Activated naive CD8-positive, alpha-beta T cell treated with anti-CD3 and anti-CD28 coated beads, Interleukin-2, amount 10 ng/mL, durations not matched to agents 7 days and 5 days (primary cell): ENCODE data around the gene PRLR. TPM values are rescaled to one million over a fixed set of nuclear protein-coding genes. Genes with fewer than 3 reads are reported as not detected.

Experiments
- ATAC-seq: fragments of 150-1000 bp; cut with Tn5 transposase; one replicate; pipeline ENCODE4 v1.10.0; 2021; ENCODE audit warnings: low read depth, moderate library complexity
- POLR2A ChIA-PET: fragments of 350-600 bp; sonication (Branson Sonifier 250); formaldehyde crosslinking; loops from one replicate; lab custom pipeline; 2021; ENCODE audit warnings: antibody characterized with exemption; lab: Charles Lee
- DNase-seq: peaks from one replicate; pipeline ENCODE4 v3.0.0; 2021
- H3K27ac Mint-ChIP-seq: one replicate; pipeline ENCODE4 v1.8.0; 2022; ENCODE audit warnings: mild to moderate bottlenecking, mixed read lengths
- H3K27me3 Mint-ChIP-seq: one replicate; pipeline ENCODE4 v1.8.0; 2022; ENCODE audit warnings: mild to moderate bottlenecking, moderate library complexity, mixed read lengths
- H3K36me3 Mint-ChIP-seq: one replicate; pipeline ENCODE4 v1.8.0; 2021; ENCODE audit warnings: mild to moderate bottlenecking, mixed read lengths
- H3K4me1 Mint-ChIP-seq: one replicate; pipeline ENCODE4 v1.8.0; 2021; ENCODE audit warnings: mixed read lengths
- H3K4me3 Mint-ChIP-seq: one replicate; pipeline ENCODE4 v1.8.0; 2022; ENCODE audit warnings: mild to moderate bottlenecking, moderate library complexity, mixed read lengths
- H3K9me3 Mint-ChIP-seq: one replicate; pipeline ENCODE4 v1.8.0; 2021; ENCODE audit warnings: mixed read lengths
- total RNA-seq, 2 experiments: library from RNA; stranded (reverse); gene quantifications; one replicate each; pipeline ENCODE4 v1.2.3, GENCODE V29; 2021

PRLR gene
- total RNA-seq, 2 experiments from 2014 or later: not detected

DNA sequence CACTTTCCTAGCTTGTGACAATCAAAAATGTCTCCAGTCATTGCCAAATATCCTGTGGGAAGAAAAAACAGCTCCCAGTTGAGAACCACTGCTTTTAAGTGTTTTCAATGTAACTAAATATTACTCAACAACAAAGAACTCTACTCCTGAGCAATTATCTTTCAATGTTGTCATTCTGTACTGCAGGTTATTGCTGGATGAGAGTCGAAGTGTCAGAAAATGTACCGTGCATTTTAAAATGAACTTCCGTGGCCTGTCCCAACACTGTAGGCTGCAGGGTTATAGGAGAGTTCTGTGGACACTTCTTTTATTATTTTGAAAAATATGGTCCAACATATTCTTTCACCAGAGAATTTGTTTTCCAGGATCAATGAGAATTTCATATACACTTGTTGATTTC is 147.8 kb downstream of the PRLR start:
- H3K36me3 Mint-ChIP-seq: no peaks in the 10 kb centered on the region
- POLR2A ChIA-PET: no interaction called here
- DNase-seq (no peak), ATAC-seq (no peak)
- no peak overlapping the region for H3K4me3 Mint-ChIP-seq
- no peak overlapping the region for H3K27ac Mint-ChIP-seq
- H3K27me3 Mint-ChIP-seq: peaks cover 12% of the 10 kb centered on the region
- no peaks in the 10 kb centered on the region for H3K9me3 Mint-ChIP-seq
- no peaks in the 10 kb centered on the region for H3K4me1 Mint-ChIP-seq

DNA sequence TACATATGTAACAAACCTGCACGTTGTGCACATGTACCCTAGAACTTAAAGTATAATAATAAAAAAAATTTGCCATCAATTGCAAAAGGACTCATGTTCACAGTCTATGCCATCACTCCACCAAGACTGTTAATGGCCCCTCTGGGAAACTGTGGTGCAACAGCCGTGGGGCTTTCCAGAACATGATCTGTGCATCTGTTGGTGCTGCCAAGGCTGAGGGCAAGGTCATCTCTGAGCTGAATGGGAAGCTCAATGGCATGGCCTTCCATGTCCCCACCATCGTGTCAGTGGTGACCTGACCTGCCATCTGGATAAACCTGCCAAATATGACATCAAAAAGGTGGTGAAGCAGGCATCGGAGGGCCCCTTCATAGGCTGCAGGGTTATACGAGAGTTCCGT is 149.2 kb downstream of the PRLR start:
- Mint-ChIP-seq H3K27ac (no peak overlapping the region), H3K36me3 (no peaks in the 10 kb centered on the region), H3K4me3 (no peak overlapping the region), H3K9me3 (no peaks in the 10 kb centered on the region), H3K27me3 (peaks cover 5% of the 10 kb centered on the region), H3K4me1 (no peaks in the 10 kb centered on the region)
- POLR2A ChIA-PET: no interaction called here
- ATAC-seq (no peak), DNase-seq (no peak)

DNA sequence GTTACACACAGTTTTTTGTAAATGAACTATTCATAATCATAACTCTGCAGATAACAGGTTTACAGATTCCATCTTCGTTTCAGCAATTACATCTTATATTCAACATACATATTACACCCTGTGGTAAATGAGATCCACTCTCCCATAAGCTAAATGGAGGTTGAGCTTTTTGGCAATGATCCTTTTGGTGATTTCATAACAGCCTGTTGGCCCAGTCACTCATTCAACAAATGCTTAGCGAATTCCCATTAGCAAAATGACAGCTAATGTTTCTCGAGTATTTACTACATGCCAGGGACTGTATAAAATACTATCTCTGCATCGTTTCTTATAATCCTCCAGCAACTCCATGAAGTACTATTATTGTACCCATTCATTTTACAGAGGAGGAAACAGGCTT is 157.1 kb downstream of the PRLR start:
- Mint-ChIP-seq H3K27ac (no peak overlapping the region), H3K4me1 (no peaks in the 10 kb centered on the region)
- ATAC-seq: no peak

DNA sequence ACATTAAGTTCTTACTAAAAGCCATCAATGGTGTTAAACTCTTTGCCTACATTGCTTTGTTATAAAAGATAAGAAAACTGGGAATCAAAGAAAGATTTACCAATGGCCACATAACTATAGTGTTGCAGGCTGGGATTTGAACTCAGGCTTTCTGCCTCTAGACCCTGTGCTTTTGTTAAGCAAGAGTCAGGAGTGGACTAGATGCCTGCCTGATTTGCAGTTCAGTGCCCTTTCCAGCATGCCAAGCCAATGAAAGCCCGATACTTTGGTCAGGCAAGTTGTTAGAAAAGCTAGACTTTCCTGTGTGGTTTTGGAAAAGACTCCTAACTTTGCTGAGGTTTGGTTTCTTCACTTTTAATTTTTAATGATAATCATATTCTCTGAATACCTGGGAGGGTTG is 161.1 kb downstream of the PRLR start:
- no peaks in the 10 kb centered on the region for H3K36me3 Mint-ChIP-seq
- peaks cover 2% of the 10 kb centered on the region for H3K9me3 Mint-ChIP-seq
- no peaks in the 10 kb centered on the region for H3K4me1 Mint-ChIP-seq
- no peak overlapping the region for H3K27ac Mint-ChIP-seq
- no peak for ATAC-seq
- H3K27me3 Mint-ChIP-seq: peaks cover 2% of the 10 kb centered on the region
- DNase-seq: no peak
- no peak overlapping the region for H3K4me3 Mint-ChIP-seq
- POLR2A ChIA-PET: no interaction called here

More for the DNA sequence above, 157.1 kb downstream of the PRLR start:
- peaks cover 2% of the 10 kb centered on the region for H3K9me3 Mint-ChIP-seq
- no peaks in the 10 kb centered on the region for H3K27me3 Mint-ChIP-seq
- no peaks in the 10 kb centered on the region for H3K36me3 Mint-ChIP-seq
- H3K4me3 Mint-ChIP-seq: no peak overlapping the region
- POLR2A ChIA-PET: no interaction called here
- no peak for DNase-seq

DNA sequence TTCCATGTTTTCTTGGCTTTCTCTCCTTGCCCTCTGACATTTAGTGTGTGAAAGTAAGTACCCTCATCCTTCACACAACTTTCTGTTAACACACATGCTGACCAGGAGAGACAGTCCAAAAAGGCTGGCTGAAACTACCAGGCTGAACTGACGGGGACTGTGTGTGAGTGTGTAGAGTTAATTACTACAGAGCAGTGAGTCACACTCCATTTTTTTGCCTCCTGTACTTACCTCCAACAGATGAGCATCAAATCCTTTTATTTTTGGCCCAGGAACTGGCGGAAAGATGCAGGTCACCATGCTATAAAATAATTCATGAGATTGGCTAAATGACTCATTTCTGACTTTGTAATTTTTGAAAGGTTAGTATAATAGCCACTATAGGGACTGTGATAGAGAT is 162.3 kb downstream of the PRLR start:
- POLR2A ChIA-PET: no interaction called here
- Mint-ChIP-seq H3K27me3 (peaks cover 2% of the 10 kb centered on the region), H3K9me3 (peaks cover 2% of the 10 kb centered on the region), H3K36me3 (no peaks in the 10 kb centered on the region), H3K4me3 (no peak overlapping the region), H3K27ac (no peak overlapping the region), H3K4me1 (no peaks in the 10 kb centered on the region)
- no peak for DNase-seq
- ATAC-seq: no peak

DNA sequence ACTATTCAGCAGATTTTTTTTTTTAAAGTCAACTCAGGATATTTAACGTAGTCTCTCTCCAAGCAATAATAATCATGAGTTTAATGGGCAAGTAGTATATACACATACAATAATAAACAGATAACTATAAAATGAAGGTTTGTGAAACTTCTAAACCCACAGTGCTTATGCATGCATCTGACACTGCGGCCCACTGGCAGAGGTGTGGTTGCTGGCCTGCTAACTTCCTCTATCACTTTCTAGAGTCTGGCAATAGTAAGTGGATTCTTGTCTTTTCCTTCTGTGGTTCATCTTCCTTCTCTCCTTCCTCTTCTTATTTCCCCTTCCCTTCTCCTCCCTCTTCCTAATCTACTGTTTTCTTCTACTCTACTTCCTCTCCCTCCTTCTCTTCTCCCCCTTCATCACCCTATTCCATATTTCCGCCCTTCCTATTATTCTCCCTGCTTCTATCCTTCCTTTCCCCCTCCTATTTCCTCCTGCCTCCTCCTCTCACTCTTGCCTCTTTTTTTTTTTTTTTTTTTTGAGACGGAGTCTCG is 164.0 kb downstream of the PRLR start:
- DNase-seq: no peak
- POLR2A ChIA-PET: no interaction called here
- H3K36me3 Mint-ChIP-seq: no peaks in the 10 kb centered on the region
- no peaks in the 10 kb centered on the region for H3K4me1 Mint-ChIP-seq
- peaks cover 4% of the 10 kb centered on the region for H3K27me3 Mint-ChIP-seq
- H3K4me3 Mint-ChIP-seq: no peak overlapping the region
- H3K9me3 Mint-ChIP-seq: no peaks in the 10 kb centered on the region
- no peak for ATAC-seq
- no peak overlapping the region for H3K27ac Mint-ChIP-seq

DNA sequence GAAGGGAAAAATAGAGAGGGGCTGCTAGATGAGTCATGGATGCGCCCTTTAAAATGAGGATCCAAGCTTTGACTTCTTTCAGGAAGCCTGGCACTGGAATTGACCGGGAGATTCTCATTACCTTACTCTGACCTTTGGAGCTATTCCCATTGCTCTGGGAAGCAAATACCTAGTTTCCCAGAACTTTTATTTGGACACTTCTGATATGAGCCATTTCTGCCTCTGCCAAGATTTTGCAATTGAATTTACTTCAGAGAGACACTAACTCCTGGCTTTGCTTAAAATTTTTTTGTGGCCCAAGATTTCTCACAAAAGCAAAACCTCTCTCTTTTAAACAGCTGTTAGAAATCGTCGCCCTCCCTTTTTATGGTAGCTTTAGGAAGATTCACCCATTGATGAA is 166.9 kb downstream of the PRLR start:
- POLR2A ChIA-PET: no interaction called here
- Mint-ChIP-seq H3K4me3 (no peak overlapping the region), H3K27ac (no peak overlapping the region), H3K27me3 (peaks cover 4% of the 10 kb centered on the region), H3K4me1 (no peaks in the 10 kb centered on the region), H3K36me3 (no peaks in the 10 kb centered on the region), H3K9me3 (no peaks in the 10 kb centered on the region)
- ATAC-seq: no peak
- DNase-seq: no peak

DNA sequence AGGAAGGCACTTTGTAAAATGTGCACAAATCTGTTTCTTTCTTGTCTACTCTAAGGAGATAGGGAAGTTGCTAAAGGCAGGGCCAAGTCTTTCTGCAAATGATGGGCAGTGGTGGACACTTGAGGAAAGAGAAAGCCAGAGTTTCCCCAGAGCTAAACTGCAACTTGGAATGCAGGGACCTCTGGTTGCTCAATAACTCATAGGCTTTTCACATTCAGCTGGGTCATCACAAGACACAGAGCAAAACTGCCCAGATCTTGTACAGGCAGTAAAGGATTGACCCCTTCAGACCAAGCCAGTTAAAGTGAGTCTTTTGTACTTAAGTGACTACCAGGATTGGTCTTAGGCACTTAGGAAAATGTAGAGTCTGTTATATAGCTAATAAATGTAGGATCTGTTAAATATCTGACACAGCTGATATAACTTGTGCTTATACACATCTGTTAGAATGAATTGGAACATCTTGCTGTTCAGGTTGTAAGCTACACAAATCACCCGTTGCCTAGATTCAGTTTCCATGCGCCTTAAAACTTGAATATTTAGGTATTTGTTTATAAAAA is 169.0 kb downstream of the PRLR start:
- Mint-ChIP-seq H3K27ac (no peak overlapping the region), H3K4me1 (no peaks in the 10 kb centered on the region), H3K9me3 (no peaks in the 10 kb centered on the region), H3K4me3 (no peak overlapping the region), H3K36me3 (no peaks in the 10 kb centered on the region), H3K27me3 (peaks cover 11% of the 10 kb centered on the region)
- POLR2A ChIA-PET: no interaction called here
- DNase-seq (no peak), ATAC-seq (no peak)

DNA sequence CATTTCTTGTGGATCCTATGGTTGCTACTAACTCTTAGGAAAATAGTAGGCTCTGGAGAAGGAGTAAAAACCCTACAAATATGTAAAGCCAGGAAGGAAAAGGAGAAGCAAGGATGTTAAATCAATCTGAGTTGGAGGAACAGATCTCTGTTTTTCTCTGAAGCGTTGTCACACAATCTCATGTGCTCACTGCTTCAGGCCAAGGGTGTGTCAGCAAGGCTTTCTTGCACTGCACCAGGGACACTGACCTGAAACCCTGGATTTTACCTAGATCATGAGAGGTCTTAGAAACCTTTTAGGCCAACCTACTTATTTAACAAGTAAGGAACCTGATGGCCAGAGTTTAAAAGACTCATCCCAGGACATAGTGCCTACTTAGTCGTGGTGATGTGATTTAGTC is 170.1 kb downstream of the PRLR start:
- no peaks in the 10 kb centered on the region for H3K36me3 Mint-ChIP-seq
- peaks cover 16% of the 10 kb centered on the region for H3K27me3 Mint-ChIP-seq
- no peak for ATAC-seq

DNA sequence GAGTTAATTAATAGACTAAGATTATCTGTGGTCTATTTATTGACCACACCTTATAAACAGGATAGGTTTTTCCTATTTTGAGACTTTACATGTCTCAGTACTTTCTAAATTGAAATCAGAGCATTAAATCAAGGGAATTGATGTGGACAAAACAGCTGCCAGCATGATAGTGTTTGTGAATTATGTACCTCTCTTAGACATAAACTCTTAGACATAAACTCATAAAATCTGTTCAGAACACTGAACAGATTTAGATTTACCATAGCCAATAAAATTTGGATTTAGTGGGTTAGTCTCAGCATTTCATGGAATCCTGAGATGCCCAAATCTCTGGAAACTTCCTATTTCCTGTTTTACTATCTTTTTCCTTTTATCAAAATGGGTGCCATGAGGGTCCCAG is 171.0 kb downstream of the PRLR start:
- POLR2A ChIA-PET: no interaction called here
- no peaks in the 10 kb centered on the region for H3K36me3 Mint-ChIP-seq
- no peaks in the 10 kb centered on the region for H3K4me1 Mint-ChIP-seq
- no peak overlapping the region for H3K27ac Mint-ChIP-seq
- H3K9me3 Mint-ChIP-seq: no peaks in the 10 kb centered on the region
- no peak overlapping the region for H3K4me3 Mint-ChIP-seq
- DNase-seq (no peak), ATAC-seq (no peak)
- peaks cover 16% of the 10 kb centered on the region for H3K27me3 Mint-ChIP-seq

More for the DNA sequence above, 170.1 kb downstream of the PRLR start:
- POLR2A ChIA-PET: no interaction called here
- DNase-seq: no peak
- H3K27ac Mint-ChIP-seq: no peak overlapping the region
- H3K4me3 Mint-ChIP-seq: no peak overlapping the region
- no peaks in the 10 kb centered on the region for H3K4me1 Mint-ChIP-seq
- H3K9me3 Mint-ChIP-seq: no peaks in the 10 kb centered on the region

DNA sequence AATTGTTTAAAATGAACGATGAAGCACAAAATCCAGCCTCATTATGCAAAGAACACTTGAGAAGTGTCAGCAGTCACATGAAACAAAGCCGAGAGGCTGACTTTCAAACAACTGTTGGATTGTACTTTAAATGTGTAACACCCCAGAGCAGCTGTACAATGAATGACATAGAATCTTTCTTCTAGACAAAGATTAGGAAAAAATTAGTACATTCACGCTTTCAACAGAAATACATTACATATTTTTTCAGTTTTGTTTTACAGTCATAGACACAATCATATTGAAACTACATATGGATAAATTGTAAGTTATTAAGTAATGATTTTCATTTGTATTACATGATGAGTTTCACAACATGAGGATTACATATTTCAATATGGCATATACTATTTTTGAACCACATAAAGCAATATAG is 171.9 kb downstream of the PRLR start:
- Mint-ChIP-seq H3K36me3 (no peaks in the 10 kb centered on the region), H3K27me3 (peaks cover 16% of the 10 kb centered on the region), H3K4me3 (no peak overlapping the region), H3K27ac (no peak overlapping the region), H3K9me3 (no peaks in the 10 kb centered on the region), H3K4me1 (no peaks in the 10 kb centered on the region)
- POLR2A ChIA-PET: no interaction called here
- ATAC-seq (no peak), DNase-seq (no peak)

DNA sequence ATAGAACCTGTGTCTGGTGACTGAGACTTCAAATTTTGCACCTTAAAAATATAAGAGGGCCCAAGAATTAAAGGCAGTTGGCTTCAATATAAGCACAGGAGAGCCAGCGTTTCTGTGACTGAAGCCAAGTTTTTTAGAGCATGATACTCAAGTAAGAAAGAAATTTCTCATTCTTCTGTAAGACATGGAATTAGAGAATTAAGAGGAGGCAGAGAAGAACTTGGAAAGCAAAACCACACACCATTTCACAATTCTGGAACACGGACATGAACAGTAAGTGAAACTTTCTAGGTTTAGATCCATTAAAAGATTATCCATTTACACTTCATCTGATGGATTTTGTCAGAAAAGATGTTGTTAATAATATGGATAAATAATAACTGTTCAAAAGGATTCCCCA is 173.6 kb downstream of the PRLR start:
- Mint-ChIP-seq H3K27ac (no peak overlapping the region), H3K4me1 (no peaks in the 10 kb centered on the region)

DNA sequence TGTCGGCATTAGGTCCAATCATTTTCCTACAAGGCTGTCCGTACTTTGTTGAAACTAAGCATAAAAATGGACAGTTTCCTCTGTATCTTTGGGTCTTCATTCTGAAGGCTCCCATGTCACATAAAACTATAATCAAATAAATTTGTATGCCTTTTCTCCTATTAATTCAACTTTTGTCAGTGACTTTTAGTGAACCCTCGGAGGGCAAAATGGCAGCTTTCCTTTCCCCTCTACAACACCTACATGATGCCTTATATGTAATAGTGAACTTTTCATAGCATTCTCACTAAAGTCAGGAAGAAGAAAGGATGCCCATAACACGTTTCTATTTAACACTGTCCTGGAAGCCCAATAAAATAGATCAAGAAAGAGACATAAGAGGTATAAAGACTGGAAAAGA is 177.4 kb downstream of the PRLR start:
- Mint-ChIP-seq H3K4me1 (no peaks in the 10 kb centered on the region), H3K4me3 (no peak overlapping the region), H3K9me3 (no peaks in the 10 kb centered on the region), H3K36me3 (no peaks in the 10 kb centered on the region), H3K27ac (no peak overlapping the region), H3K27me3 (peaks cover 15% of the 10 kb centered on the region)
- POLR2A ChIA-PET: no interaction called here
- ATAC-seq (no peak), DNase-seq (no peak)

More for the DNA sequence above, 173.6 kb downstream of the PRLR start:
- no peaks in the 10 kb centered on the region for H3K9me3 Mint-ChIP-seq
- no peak overlapping the region for H3K4me3 Mint-ChIP-seq
- no peaks in the 10 kb centered on the region for H3K36me3 Mint-ChIP-seq
- ATAC-seq: no peak
- POLR2A ChIA-PET: no interaction called here
- DNase-seq: no peak
- peaks cover 14% of the 10 kb centered on the region for H3K27me3 Mint-ChIP-seq

DNA sequence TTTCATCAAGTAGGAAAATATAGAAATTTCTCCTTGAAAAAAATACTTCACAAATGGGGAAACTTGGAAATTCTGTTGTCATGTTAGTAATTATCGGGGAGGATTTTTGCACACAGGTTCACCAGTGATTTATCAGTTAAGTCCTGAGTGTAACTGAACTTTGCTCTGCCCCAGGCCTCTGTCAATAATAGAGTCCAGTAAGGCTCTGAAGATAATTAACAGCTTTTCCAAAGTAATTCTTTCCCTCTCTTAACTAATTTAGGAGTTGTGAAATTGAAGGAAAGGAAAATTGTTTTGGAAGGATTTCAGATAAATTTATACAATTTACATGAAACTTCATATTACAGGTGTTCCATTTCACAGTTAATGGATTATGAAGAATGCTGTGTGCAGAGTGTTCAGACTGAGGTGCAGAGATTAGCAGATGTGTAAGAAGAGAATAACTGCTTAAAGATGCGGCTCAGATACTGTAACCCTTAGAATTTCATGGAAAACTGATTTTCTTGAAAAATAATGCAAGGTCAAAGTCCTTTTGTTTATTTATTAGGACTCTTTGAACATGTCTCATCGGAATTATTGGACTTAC is 179.7 kb downstream of the PRLR start:
- Mint-ChIP-seq H3K27ac (no peak overlapping the region), H3K4me3 (no peak overlapping the region), H3K27me3 (peaks cover 3% of the 10 kb centered on the region), H3K9me3 (no peaks in the 10 kb centered on the region), H3K36me3 (no peaks in the 10 kb centered on the region), H3K4me1 (no peaks in the 10 kb centered on the region)
- no peak for ATAC-seq
- no peak for DNase-seq
- POLR2A ChIA-PET: no interaction called here
